ENCODE results near the gene GNL3.

The GNL3 gene

GRCh38 chr3:52743721-52744120 lies 57.9 kb downstream of the GNL3 start:
- no peaks in the 10 kb centered on the region for H4K20me1 ChIP-seq (ENCODE audit: insufficient read depth, low read length)
- TF ChIP-seq EZH2 (IDR thresholded peaks at IDR 0.05; ENCODE audit: borderline replicate concordance, low read depth, low read length, severe bottlenecking) = no peak
- TF ChIP-seq CTCF (IDR thresholded peaks at IDR 0.05; ENCODE audit: borderline replicate concordance, extremely low read depth, low read length, poor library complexity, severe bottlenecking) = no peak
- no peaks in the 10 kb centered on the region for H3K9me3 ChIP-seq (ENCODE audit: insufficient read depth, low read length, severe bottlenecking)
- no peak overlapping the region for H3K4me3 ChIP-seq (ENCODE audit: low read depth in 1 of 2, low read length in 2 of 2)
- DNase-seq (no peak), ATAC-seq (ENCODE audit: insufficient read depth, low read depth) (no peak)
- H3K79me2 ChIP-seq (ENCODE audit: insufficient read depth, low read length) = no peaks in the 10 kb centered on the region
- no peak overlapping the region for H3K4me2 ChIP-seq (ENCODE audit: insufficient read depth, low read length)
- H3K27me3 ChIP-seq (ENCODE audit: insufficient read depth, low read length, poor library complexity) = no peaks in the 10 kb centered on the region
- H3K9ac ChIP-seq (ENCODE audit: low read depth, low read length) = no peak overlapping the region
- H2AFZ ChIP-seq (ENCODE audit: low read depth, low read length) = no peak overlapping the region
- H3K27ac ChIP-seq (ENCODE audit: low read length) = no peak overlapping the region
- peaks cover 75% of the 10 kb centered on the region for H3K36me3 ChIP-seq (ENCODE audit: insufficient read depth, low read length)
- no peaks in the 10 kb centered on the region for H3K4me1 ChIP-seq (ENCODE audit: insufficient read depth, low read length)
